Measurements from ENCODE around the gene ISG15.
"Not testable (repeated sequence)": the region's sequence is repeated elsewhere in the genome, so short reads cannot be mapped to it uniquely, and the experiment has no call there.

GRCh38 chr1:1057769-1058087 is 44.4 kb downstream of the ISG15 start:
- TF ChIP-seq POLR2A (IDR thresholded peaks at IDR 0.05; ENCODE audit: low read depth, low read length); POLR2AphosphoS5 (IDR thresholded peaks at IDR 0.05; ENCODE audit: low read depth, low read length); TAF1 (IDR thresholded peaks at IDR 0.05; ENCODE audit: borderline replicate concordance, low read depth, low read length): not testable (repeated sequence)
